ENCODE results near the gene ECSCR.

GRCh38 chr5:139403418-139403786, 59.1 kb downstream of the ECSCR start:
- TF ChIP-seq TCF4 (CRISPR knock-in tag; IDR thresholded peaks at IDR 0.05; ENCODE audit: borderline replicate concordance) (no peak), SNAI2 (CRISPR knock-in tag; IDR thresholded peaks at IDR 0.05) (no peak), OSR1 (CRISPR knock-in tag; IDR thresholded peaks at IDR 0.05) (no peak), ISL1 (CRISPR knock-in tag; IDR thresholded peaks at IDR 0.05) (no peak), CSDC2 (CRISPR knock-in tag; IDR thresholded peaks at IDR 0.05) (no peak), ZNF8 (CRISPR knock-in tag; IDR thresholded peaks at IDR 0.05) (no peak), PATZ1 (CRISPR knock-in tag; IDR thresholded peaks at IDR 0.05; ENCODE audit: borderline replicate concordance) (no peak), PPARA (CRISPR knock-in tag; IDR thresholded peaks at IDR 0.05; ENCODE audit: borderline replicate concordance) (no peak), ARNTL (CRISPR knock-in tag; IDR thresholded peaks at IDR 0.05; ENCODE audit: borderline replicate concordance, low read depth) (no peak)
